ENCODE results near the gene FRMD4B.
A peak's percentile ranks its signal among the peaks of the same experiment; 100 is the strongest.
"Not testable (repeated sequence)": the region's sequence is repeated elsewhere in the genome, so short reads cannot be mapped to it uniquely, and the experiment has no call there.

Gene FRMD4B

GRCh38 chr3:69283496-69283895 lies 102.4 kb downstream of the FRMD4B start:
- Mint-ChIP-seq H3K27ac (ENCODE audit: low read depth) (peak overlapping the region; percentile 53), H3K9me3 (no peaks in the 10 kb centered on the region), H3K36me3 (ENCODE audit: insufficient read depth) (no peaks in the 10 kb centered on the region), H3K4me3 (no peak overlapping the region), H3K4me1 (peaks cover 35% of the 10 kb centered on the region), H3K27me3 (no peaks in the 10 kb centered on the region)
- no peak for ATAC-seq (replicated peaks; ENCODE audit: extremely low read depth, poor library complexity, severe bottlenecking)
- DNase-seq (ENCODE audit: low spot score in 2 of 2): no peak

DNA sequence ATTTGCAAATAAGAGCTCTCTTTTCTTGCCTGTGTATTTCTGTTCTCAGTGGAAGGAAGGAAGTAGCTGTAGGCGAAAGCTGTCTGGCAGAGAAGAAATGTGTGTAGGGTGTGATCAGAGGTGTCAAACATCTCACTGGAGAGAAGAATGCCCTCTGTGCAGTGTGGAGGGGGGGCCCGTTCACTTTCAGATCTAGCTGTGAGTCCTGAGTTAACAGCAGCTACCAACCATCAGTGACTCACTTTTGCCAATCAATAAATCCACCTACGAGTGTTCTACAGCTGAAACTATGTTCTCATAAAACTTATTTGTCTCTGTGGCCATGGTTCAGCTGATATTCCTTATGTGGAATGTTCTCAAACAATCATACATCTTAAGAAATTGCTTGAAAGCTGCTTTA lies 103.7 kb downstream of the FRMD4B start:
- Mint-ChIP-seq H3K27me3 (no peaks in the 10 kb centered on the region), H3K36me3 (ENCODE audit: insufficient read depth) (no peaks in the 10 kb centered on the region), H3K9me3 (no peaks in the 10 kb centered on the region), H3K4me3 (peak overlapping the region; percentile 27), H3K27ac (ENCODE audit: low read depth) (peak overlapping the region; percentile 35), H3K4me1 (peaks cover 25% of the 10 kb centered on the region)
- peak; percentile 98 for ATAC-seq (replicated peaks; ENCODE audit: extremely low read depth, poor library complexity, severe bottlenecking)
- peak in 1 of 2 donors; percentile 64 for DNase-seq (ENCODE audit: low spot score in 2 of 2)

GRCh38 chr3:69277403-69277802 lies 108.5 kb downstream of the FRMD4B start:
- not testable (repeated sequence) for DNase-seq (ENCODE audit: low spot score in 2 of 2); H3K36me3 Mint-ChIP-seq (ENCODE audit: insufficient read depth); H3K27me3 Mint-ChIP-seq; H3K9me3 Mint-ChIP-seq; H3K27ac Mint-ChIP-seq (ENCODE audit: low read depth); ATAC-seq (replicated peaks; ENCODE audit: extremely low read depth, poor library complexity, severe bottlenecking); H3K4me3 Mint-ChIP-seq
- H3K4me1 Mint-ChIP-seq: peaks cover 24% of the 10 kb centered on the region

- Mint-ChIP-seq H3K9me3 (no peaks in the 10 kb centered on the region), H3K4me3 (no peak overlapping the region), H3K4me1 (peaks cover 19% of the 10 kb centered on the region), H3K36me3 (ENCODE audit: insufficient read depth) (no peaks in the 10 kb centered on the region), H3K27ac (ENCODE audit: low read depth) (no peak overlapping the region), H3K27me3 (no peaks in the 10 kb centered on the region)
- DNase-seq (ENCODE audit: low spot score in 2 of 2) (no peak), ATAC-seq (replicated peaks; ENCODE audit: extremely low read depth, poor library complexity, severe bottlenecking) (no peak)
Measured at GRCh38 chr3:69276884-69277283, 109.0 kb downstream of the FRMD4B start.

DNA sequence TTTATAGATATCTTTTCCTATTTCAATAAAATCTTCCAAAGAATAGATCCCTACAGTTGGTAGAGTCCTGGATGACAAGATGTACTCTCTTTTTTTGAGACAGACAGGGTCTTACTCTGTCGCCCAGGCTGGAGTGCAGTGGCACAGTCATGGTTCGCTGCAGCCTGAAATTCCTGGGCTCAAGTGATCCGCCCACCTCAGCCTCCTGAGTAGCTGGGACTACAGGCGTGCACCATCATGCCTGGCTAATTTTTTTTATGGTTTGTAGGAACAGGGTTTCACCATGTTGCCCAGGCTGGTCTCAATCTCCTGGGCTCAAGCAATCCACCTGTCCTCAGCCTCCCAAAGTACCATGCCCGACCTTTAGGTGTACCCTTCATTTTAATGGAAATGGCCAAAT lies 109.7 kb downstream of the FRMD4B start:
- H3K4me3 Mint-ChIP-seq; ATAC-seq (replicated peaks; ENCODE audit: extremely low read depth, poor library complexity, severe bottlenecking); H3K27ac Mint-ChIP-seq (ENCODE audit: low read depth); H3K9me3 Mint-ChIP-seq; H3K36me3 Mint-ChIP-seq (ENCODE audit: insufficient read depth); H3K27me3 Mint-ChIP-seq; DNase-seq (ENCODE audit: low spot score in 2 of 2): not testable (repeated sequence)
- H3K4me1 Mint-ChIP-seq: peaks cover 17% of the 10 kb centered on the region

- Mint-ChIP-seq H3K9me3 (no peaks in the 10 kb centered on the region), H3K27me3 (no peaks in the 10 kb centered on the region), H3K4me1 (no peaks in the 10 kb centered on the region), H3K36me3 (ENCODE audit: insufficient read depth) (no peaks in the 10 kb centered on the region), H3K4me3 (no peak overlapping the region), H3K27ac (ENCODE audit: low read depth) (no peak overlapping the region)
- no peak for DNase-seq (ENCODE audit: low spot score in 2 of 2)
- no peak for ATAC-seq (replicated peaks; ENCODE audit: extremely low read depth, poor library complexity, severe bottlenecking)
Measured at GRCh38 chr3:69273896-69274295, 112.0 kb downstream of the FRMD4B start.

DNA sequence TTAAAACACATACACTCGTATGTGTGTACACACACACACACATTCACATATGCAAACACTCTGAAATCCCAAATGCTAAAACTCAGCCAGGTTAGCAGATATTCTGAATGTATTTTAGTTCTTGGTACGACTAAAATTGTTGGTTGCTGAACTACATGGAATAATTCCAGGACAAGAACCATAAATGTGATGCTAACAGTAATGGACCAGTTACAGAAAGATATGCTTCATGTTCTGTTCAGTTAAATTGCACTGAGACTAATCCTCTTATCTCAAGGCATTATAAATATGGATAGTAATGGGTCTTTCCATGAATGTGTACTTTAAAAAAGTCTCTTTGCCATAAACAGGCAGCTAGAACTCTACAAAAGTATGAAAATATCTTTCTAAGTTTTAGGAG lies 113.3 kb downstream of the FRMD4B start:
- no peak for ATAC-seq (replicated peaks; ENCODE audit: extremely low read depth, poor library complexity, severe bottlenecking)
- H3K4me1 Mint-ChIP-seq: no peaks in the 10 kb centered on the region

DNA sequence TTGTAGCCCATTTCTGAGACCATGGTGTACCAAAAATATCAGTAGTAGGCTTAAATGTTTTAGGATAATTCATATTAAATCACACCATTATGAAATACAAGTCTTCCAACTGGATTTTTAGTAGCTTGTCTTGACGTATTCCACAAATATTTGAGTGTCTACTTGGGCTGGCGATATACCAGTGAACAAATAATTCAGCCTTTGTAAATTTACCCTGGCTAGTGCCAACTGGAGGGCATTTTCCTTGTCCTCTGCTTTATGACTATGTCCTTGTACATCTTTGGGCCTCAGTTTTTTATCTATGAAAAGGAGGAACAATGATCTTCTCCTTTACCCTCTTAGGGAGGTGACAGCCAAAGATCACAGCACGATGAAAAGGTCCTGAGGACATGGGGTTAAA lies 114.8 kb downstream of the FRMD4B start:
- no peak for ATAC-seq (replicated peaks; ENCODE audit: extremely low read depth, poor library complexity, severe bottlenecking)
- no peaks in the 10 kb centered on the region for H3K27me3 Mint-ChIP-seq
- no peak overlapping the region for H3K27ac Mint-ChIP-seq (ENCODE audit: low read depth)
- H3K36me3 Mint-ChIP-seq (ENCODE audit: insufficient read depth): no peaks in the 10 kb centered on the region
- H3K4me3 Mint-ChIP-seq: no peak overlapping the region
- H3K4me1 Mint-ChIP-seq: no peaks in the 10 kb centered on the region
- H3K9me3 Mint-ChIP-seq: no peaks in the 10 kb centered on the region
- no peak for DNase-seq (ENCODE audit: low spot score in 2 of 2)

More for the DNA sequence above, 113.3 kb downstream of the FRMD4B start:
- Mint-ChIP-seq H3K4me3 (no peak overlapping the region), H3K27me3 (no peaks in the 10 kb centered on the region), H3K36me3 (ENCODE audit: insufficient read depth) (no peaks in the 10 kb centered on the region), H3K27ac (ENCODE audit: low read depth) (no peak overlapping the region), H3K9me3 (no peaks in the 10 kb centered on the region)
- DNase-seq (ENCODE audit: low spot score in 2 of 2): no peak

DNA sequence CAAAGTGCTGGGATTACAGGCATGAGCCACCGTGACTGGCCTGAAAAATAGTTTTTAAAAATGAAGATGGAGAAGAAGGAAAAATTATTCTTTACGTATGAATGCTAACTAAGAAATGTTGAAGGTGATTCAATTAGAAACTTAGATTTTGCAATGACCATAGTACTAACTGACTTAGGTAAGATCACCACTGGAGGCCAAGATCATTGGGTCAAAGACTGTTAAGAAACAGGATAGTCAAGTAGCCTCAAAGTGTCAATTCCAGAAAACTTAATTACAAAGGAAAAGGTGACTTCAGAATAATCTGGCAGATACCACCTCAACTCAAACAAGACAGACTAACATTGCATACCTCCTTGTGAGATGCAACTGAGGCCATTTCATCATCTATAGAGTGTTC lies 119.3 kb downstream of the FRMD4B start:
- no peak overlapping the region for H3K4me3 Mint-ChIP-seq
- DNase-seq (ENCODE audit: low spot score in 2 of 2): no peak
- no peak overlapping the region for H3K27ac Mint-ChIP-seq (ENCODE audit: low read depth)
- H3K4me1 Mint-ChIP-seq: no peaks in the 10 kb centered on the region
- no peaks in the 10 kb centered on the region for H3K36me3 Mint-ChIP-seq (ENCODE audit: insufficient read depth)
- no peak for ATAC-seq (replicated peaks; ENCODE audit: extremely low read depth, poor library complexity, severe bottlenecking)
- H3K27me3 Mint-ChIP-seq: no peaks in the 10 kb centered on the region
- H3K9me3 Mint-ChIP-seq: no peaks in the 10 kb centered on the region

DNA sequence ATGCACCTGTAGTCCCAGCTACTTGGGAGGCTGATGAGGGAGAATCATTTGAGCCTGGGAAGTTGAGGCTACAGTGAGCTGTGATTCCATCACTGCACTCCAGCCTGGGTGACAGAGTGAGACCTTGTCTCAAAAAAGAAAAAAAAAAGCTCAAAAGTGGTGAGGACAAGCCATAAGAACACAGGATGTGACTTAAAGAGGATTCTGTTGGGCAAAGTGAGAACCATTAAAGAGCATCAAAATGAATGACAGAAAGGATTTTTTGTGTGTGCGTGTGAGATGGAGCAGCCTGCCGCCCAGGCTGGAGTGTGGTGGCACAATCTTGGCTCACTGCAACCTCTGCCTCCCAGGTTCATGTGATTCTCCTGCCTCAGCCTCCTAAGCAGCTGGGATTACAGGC lies 119.8 kb downstream of the FRMD4B start:
- not testable (repeated sequence) for H3K4me1 Mint-ChIP-seq; H3K36me3 Mint-ChIP-seq (ENCODE audit: insufficient read depth); H3K27ac Mint-ChIP-seq (ENCODE audit: low read depth); H3K9me3 Mint-ChIP-seq; H3K4me3 Mint-ChIP-seq; DNase-seq (ENCODE audit: low spot score in 2 of 2); H3K27me3 Mint-ChIP-seq; ATAC-seq (replicated peaks; ENCODE audit: extremely low read depth, poor library complexity, severe bottlenecking)

DNA sequence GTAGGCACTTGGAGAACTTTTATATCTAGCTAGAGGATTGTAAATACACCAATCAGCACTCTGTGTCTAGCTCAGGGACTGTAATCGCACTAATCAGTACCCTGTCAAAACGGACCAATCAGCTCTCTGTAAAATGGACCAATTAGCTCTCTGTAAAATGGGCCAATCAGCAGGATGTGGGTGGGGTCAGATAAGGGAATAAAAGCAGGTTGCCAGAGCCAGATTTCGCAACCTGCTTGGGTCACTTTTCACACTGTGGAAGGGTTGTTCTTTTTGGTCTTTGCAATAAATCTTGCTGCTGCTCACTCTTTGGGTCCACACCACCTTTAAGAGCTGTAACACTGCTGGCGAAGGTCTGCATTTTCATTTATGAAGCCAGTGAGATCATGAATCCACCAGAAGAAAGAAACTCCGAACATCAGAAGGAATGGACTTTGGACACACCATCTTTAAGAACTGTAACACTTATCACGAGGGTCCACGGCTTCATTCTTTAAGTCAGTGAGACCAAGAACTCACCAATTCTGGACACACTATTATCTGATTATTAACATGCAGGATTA lies 125.0 kb downstream of the FRMD4B start:
- H3K36me3 Mint-ChIP-seq (ENCODE audit: insufficient read depth); H3K27me3 Mint-ChIP-seq; ATAC-seq (replicated peaks; ENCODE audit: extremely low read depth, poor library complexity, severe bottlenecking); DNase-seq (ENCODE audit: low spot score in 2 of 2); H3K9me3 Mint-ChIP-seq; H3K27ac Mint-ChIP-seq (ENCODE audit: low read depth); H3K4me3 Mint-ChIP-seq; H3K4me1 Mint-ChIP-seq: not testable (repeated sequence)

GRCh38 chr3:69260216-69260787 lies 125.6 kb downstream of the FRMD4B start:
- DNase-seq (ENCODE audit: low spot score in 2 of 2) (no peak), ATAC-seq (replicated peaks; ENCODE audit: extremely low read depth, poor library complexity, severe bottlenecking) (no peak)
- H3K36me3 Mint-ChIP-seq (ENCODE audit: insufficient read depth): peaks cover 2% of the 10 kb centered on the region
- H3K9me3 Mint-ChIP-seq: no peaks in the 10 kb centered on the region
- H3K4me1 Mint-ChIP-seq: no peaks in the 10 kb centered on the region
- H3K27me3 Mint-ChIP-seq: no peaks in the 10 kb centered on the region
- H3K27ac Mint-ChIP-seq (ENCODE audit: low read depth): no peak overlapping the region
- H3K4me3 Mint-ChIP-seq: no peak overlapping the region

DNA sequence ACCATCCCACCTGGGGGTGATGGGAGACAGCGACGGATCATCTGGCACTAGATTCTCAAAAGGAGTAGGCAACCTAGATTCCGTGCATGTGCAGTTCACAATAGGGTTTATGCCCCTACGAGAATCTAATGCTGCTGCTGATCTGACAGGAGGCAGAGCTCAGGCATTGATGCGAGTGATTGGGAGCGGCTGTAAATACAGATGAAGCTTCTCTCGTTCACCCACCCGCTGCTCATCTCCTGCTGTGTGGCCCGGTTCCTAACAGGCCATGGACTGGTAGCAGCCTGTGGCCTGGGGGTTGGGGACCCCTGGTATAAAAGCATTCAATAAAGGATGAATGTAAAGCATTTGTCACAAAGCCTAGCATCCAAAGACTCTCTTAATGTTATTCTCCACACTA lies 126.8 kb downstream of the FRMD4B start:
- Mint-ChIP-seq H3K4me3 (no peak overlapping the region), H3K27me3 (no peaks in the 10 kb centered on the region), H3K9me3 (no peaks in the 10 kb centered on the region), H3K36me3 (ENCODE audit: insufficient read depth) (peaks cover 2% of the 10 kb centered on the region), H3K27ac (ENCODE audit: low read depth) (no peak overlapping the region), H3K4me1 (no peaks in the 10 kb centered on the region)
- DNase-seq (ENCODE audit: low spot score in 2 of 2): no peak
- no peak for ATAC-seq (replicated peaks; ENCODE audit: extremely low read depth, poor library complexity, severe bottlenecking)
